Fibroblast of mammary gland (primary cell): ENCODE results near the gene MCF2L.

ENCODE experiments used
- DNase-seq: peaks from one replicate; pipeline ENCODE4 v3.0.0-alpha.2; 2010; ENCODE audit warnings: low read depth
- H3K4me3 ChIP-seq: 2 replicates; pipeline ENCODE4 v1.5.1; 2011; ENCODE audit warnings: low read depth, mild to moderate bottlenecking, low read length, moderate library complexity; ENCODE audit not compliant: control insufficient read depth
- CTCF ChIP-seq: conservative IDR thresholded peaks from 2 replicates; pipeline ENCODE4 v1.5.1; 2011; ENCODE audit warnings: low read depth, low read length, inconsistent platforms; ENCODE audit not compliant: control insufficient read depth, insufficient read depth

MCF2L gene

GRCh38 chr13:112978561-112979405, 9.8 kb downstream of the MCF2L start:
- TF ChIP-seq CTCF = no peak
- no peak overlapping the region for H3K4me3 ChIP-seq
- no peak for DNase-seq

GRCh38 chr13:112979406-112979902, 10.4 kb downstream of the MCF2L start:
- H3K4me3 ChIP-seq = no peak overlapping the region
- no peak for TF ChIP-seq CTCF
- no peak for DNase-seq

GRCh38 chr13:112980434-112980833, 11.4 kb downstream of the MCF2L start:
- no peak for DNase-seq
- no peak for TF ChIP-seq CTCF

GRCh38 chr13:112981451-112981850, 12.4 kb downstream of the MCF2L start:
- H3K4me3 ChIP-seq = no peak overlapping the region

More at GRCh38 chr13:112980434-112980833, 11.4 kb downstream of the MCF2L start:
- H3K4me3 ChIP-seq = no peak overlapping the region

GRCh38 chr13:112982281-112983041, 13.4 kb downstream of the MCF2L start:
- H3K4me3 ChIP-seq = no peak overlapping the region
- no peak for DNase-seq

More at GRCh38 chr13:112981451-112981850, 12.4 kb downstream of the MCF2L start:
- no peak for TF ChIP-seq CTCF
- DNase-seq = no peak

GRCh38 chr13:112983042-112983305, 14.0 kb downstream of the MCF2L start:
- DNase-seq = no peak
- no peak for TF ChIP-seq CTCF
- H3K4me3 ChIP-seq = no peak overlapping the region

More at GRCh38 chr13:112982281-112983041, 13.4 kb downstream of the MCF2L start:
- no peak for TF ChIP-seq CTCF
